NCI-H510A treated with DMSO at 0.1 percent for 48 hours (cell line): ENCODE results near the gene R3HDM2.
"Not testable (repeated sequence)": the region's sequence is repeated elsewhere in the genome, so short reads cannot be mapped to it uniquely, and the experiment has no call there.

Experiments
- DNase-seq: peaks from one replicate; lab custom pipeline; 2025; lab: John Stamatoyannopoulos, UW

Gene R3HDM2

GRCh38 chr12:57377103-57377840 lies 53.6 kb downstream of the R3HDM2 start:
- DNase-seq = no peak

GRCh38 chr12:57372233-57372632 lies 58.6 kb downstream of the R3HDM2 start:
- DNase-seq = no peak

- no peak for DNase-seq
Observed at GRCh38 chr12:57370696-57371095, 60.1 kb downstream of the R3HDM2 start.

GRCh38 chr12:57370072-57370471 lies 60.8 kb downstream of the R3HDM2 start:
- DNase-seq = no peak

GRCh38 chr12:57369202-57369601 lies 61.6 kb downstream of the R3HDM2 start:
- no peak for DNase-seq

GRCh38 chr12:57368349-57369095 lies 62.3 kb downstream of the R3HDM2 start:
- no peak for DNase-seq

- DNase-seq = no peak
Observed at GRCh38 chr12:57367121-57367520, 63.7 kb downstream of the R3HDM2 start.

- DNase-seq = no peak
Observed at GRCh38 chr12:57366315-57366714, 64.5 kb downstream of the R3HDM2 start.

GRCh38 chr12:57364156-57364555 lies 66.7 kb downstream of the R3HDM2 start:
- DNase-seq = not testable (repeated sequence)

GRCh38 chr12:57360468-57360867 lies 70.4 kb downstream of the R3HDM2 start:
- DNase-seq = no peak

GRCh38 chr12:57358646-57359045 lies 72.2 kb downstream of the R3HDM2 start:
- no peak for DNase-seq

- DNase-seq = no peak
Observed at GRCh38 chr12:57355734-57356133, 75.1 kb downstream of the R3HDM2 start.

GRCh38 chr12:57352166-57352565 lies 78.7 kb downstream of the R3HDM2 start:
- no peak for DNase-seq

- no peak for DNase-seq
Observed at GRCh38 chr12:57347284-57347683, 83.6 kb downstream of the R3HDM2 start.

- no peak for DNase-seq
Observed at GRCh38 chr12:57343703-57344378, 87.0 kb downstream of the R3HDM2 start.

GRCh38 chr12:57342207-57342691 lies 88.6 kb downstream of the R3HDM2 start:
- peak; percentile 78 for DNase-seq

GRCh38 chr12:57341275-57341990 lies 89.4 kb downstream of the R3HDM2 start:
- DNase-seq = peak; percentile 6

- DNase-seq = no peak
Observed at GRCh38 chr12:57340104-57340503, 90.7 kb downstream of the R3HDM2 start.

- DNase-seq = not testable (repeated sequence)
Observed at GRCh38 chr12:57336299-57336698, 94.5 kb downstream of the R3HDM2 start.

- no peak for DNase-seq
Observed at GRCh38 chr12:57334219-57334618, 96.6 kb downstream of the R3HDM2 start.

- no peak for DNase-seq
Observed at GRCh38 chr12:57332646-57333312, 98.1 kb downstream of the R3HDM2 start.
